Astrocyte (in vitro differentiated cells and primary cell): ENCODE results near the gene KCP. TPM values are rescaled to one million over a fixed set of nuclear protein-coding genes. Genes with fewer than 3 reads are reported as not detected.

Source experiments
- DNase-seq: peaks from one replicate; pipeline ENCODE4 v3.0.0-alpha.2; 2010; ENCODE audit warnings: low read depth
- FAIRE-seq: peaks from 2 replicates; lab custom pipeline; 2011; peaks lifted over from hg19 to GRCh38; lab: Jason Lieb, UNC
- H2AFZ ChIP-seq: 2 replicates; pipeline ENCODE4 v1.6.0; 2012; ENCODE audit warnings: low read depth, low read length, inconsistent platforms
- H3K27ac ChIP-seq: 2 replicates; pipeline ENCODE4 v1.5.1; 2011; ENCODE audit warnings: low read depth, low read length, inconsistent platforms
- H3K27me3 ChIP-seq: 2 replicates; pipeline ENCODE4 v1.6.0; 2011; ENCODE audit warnings: low read length, inconsistent platforms; ENCODE audit not compliant: insufficient read depth
- H3K36me3 ChIP-seq: 2 replicates; pipeline ENCODE4 v1.5.1; 2011; ENCODE audit warnings: low read length, inconsistent platforms; ENCODE audit not compliant: insufficient read depth
- H3K4me1 ChIP-seq: 2 replicates; pipeline ENCODE4 v1.5.1; 2011; ENCODE audit warnings: low read length, inconsistent platforms; ENCODE audit not compliant: insufficient read depth
- H3K4me2 ChIP-seq: 2 replicates; pipeline ENCODE4 v1.6.0; 2012; ENCODE audit warnings: low read length, inconsistent platforms
- H3K4me3 ChIP-seq: 2 replicates; pipeline ENCODE4 v1.5.1; 2011; ENCODE audit warnings: low read depth, mild to moderate bottlenecking, low read length, inconsistent platforms; ENCODE audit not compliant: insufficient read depth
- H3K79me2 ChIP-seq: 2 replicates; pipeline ENCODE4 v1.6.0; 2012; ENCODE audit warnings: mild to moderate bottlenecking, low read length, inconsistent platforms; ENCODE audit not compliant: insufficient read depth
- H3K9ac ChIP-seq: 2 replicates; pipeline ENCODE4 v1.6.0; 2012; ENCODE audit warnings: mild to moderate bottlenecking, low read length, inconsistent platforms
- H3K9me3 ChIP-seq: 2 replicates; pipeline ENCODE4 v1.5.1; 2012; ENCODE audit warnings: low read depth, mild to moderate bottlenecking, low read length, inconsistent platforms; ENCODE audit not compliant: insufficient read depth
- H4K20me1 ChIP-seq: 2 replicates; pipeline ENCODE4 v1.6.0; 2012; ENCODE audit warnings: low read length, inconsistent platforms; ENCODE audit not compliant: insufficient read depth
- H3K27ac Mint-ChIP-seq: one replicate; pipeline ENCODE4 v1.8.0; 2021; ENCODE audit warnings: mild to moderate bottlenecking, mixed read lengths; ENCODE audit not compliant: unreplicated experiment
- H3K27me3 Mint-ChIP-seq: one replicate; pipeline ENCODE4 v1.8.0; 2021; ENCODE audit warnings: low read depth, mixed read lengths; ENCODE audit not compliant: unreplicated experiment
- H3K36me3 Mint-ChIP-seq: one replicate; pipeline ENCODE4 v1.8.0; 2021; ENCODE audit warnings: low read depth, mixed read lengths; ENCODE audit not compliant: unreplicated experiment
- H3K4me1 Mint-ChIP-seq: one replicate; pipeline ENCODE4 v1.8.0; 2021; ENCODE audit warnings: low read depth, mixed read lengths; ENCODE audit not compliant: unreplicated experiment
- H3K4me3 Mint-ChIP-seq: one replicate; pipeline ENCODE4 v1.8.0; 2021; ENCODE audit warnings: mild to moderate bottlenecking, moderate library complexity, mixed read lengths; ENCODE audit not compliant: unreplicated experiment
- H3K9me3 Mint-ChIP-seq: one replicate; pipeline ENCODE4 v1.8.0; 2021; ENCODE audit warnings: mild to moderate bottlenecking, mixed read lengths; ENCODE audit not compliant: unreplicated experiment
- EZH2 ChIP-seq: IDR thresholded peaks from 2 replicates; pipeline ENCODE4 v1.6.1; 2012; ENCODE audit warnings: mild to moderate bottlenecking, low read length, inconsistent platforms; ENCODE audit not compliant: insufficient read depth
- total RNA-seq: library from RNA; stranded (reverse); gene quantifications from 2 replicates; pipeline ENCODE4 v1.2.1, GENCODE V29; 2021
- TF ChIP-seq, protein P1 (sequence below): IDR thresholded peaks from 2 replicates; pipeline ENCODE4 v1.5.1; 2011; ENCODE audit warnings: low read depth, mild to moderate bottlenecking, inconsistent platforms, low read length, moderate library complexity; ENCODE audit not compliant: insufficient read depth

Gene KCP
- total RNA-seq, 1 donor from 2014 or later = 0.20 TPM

- H3K4me3 Mint-ChIP-seq = peak overlapping the region; percentile 95
- H3K36me3 Mint-ChIP-seq = peaks cover 11% of the 10 kb centered on the region
- DNase-seq (peak; percentile 93), FAIRE-seq (no peak)
- H3K4me1 Mint-ChIP-seq = peaks cover 24% of the 10 kb centered on the region
- H3K27ac Mint-ChIP-seq = peak overlapping the region; percentile 91
- Histone ChIP-seq H3K4me1 (peaks cover 58% of the 10 kb centered on the region), H3K36me3 (peaks cover 20% of the 10 kb centered on the region), H2AFZ (no peak overlapping the region), H4K20me1 (peaks cover 70% of the 10 kb centered on the region), H3K79me2 (peaks cover 76% of the 10 kb centered on the region), H3K27me3 (no peaks in the 10 kb centered on the region), H3K27ac (peak overlapping the region; percentile 90), H3K4me2 (peak overlapping the region; percentile 99), H3K4me3 (peak overlapping the region; percentile 93), H3K9me3 (no peaks in the 10 kb centered on the region), H3K9ac (peak overlapping the region; percentile 93)
- H3K27me3 Mint-ChIP-seq = no peaks in the 10 kb centered on the region
- H3K9me3 Mint-ChIP-seq = no peaks in the 10 kb centered on the region
- no peak for TF ChIP-seq EZH2
- TF ChIP-seq, protein P1, sequence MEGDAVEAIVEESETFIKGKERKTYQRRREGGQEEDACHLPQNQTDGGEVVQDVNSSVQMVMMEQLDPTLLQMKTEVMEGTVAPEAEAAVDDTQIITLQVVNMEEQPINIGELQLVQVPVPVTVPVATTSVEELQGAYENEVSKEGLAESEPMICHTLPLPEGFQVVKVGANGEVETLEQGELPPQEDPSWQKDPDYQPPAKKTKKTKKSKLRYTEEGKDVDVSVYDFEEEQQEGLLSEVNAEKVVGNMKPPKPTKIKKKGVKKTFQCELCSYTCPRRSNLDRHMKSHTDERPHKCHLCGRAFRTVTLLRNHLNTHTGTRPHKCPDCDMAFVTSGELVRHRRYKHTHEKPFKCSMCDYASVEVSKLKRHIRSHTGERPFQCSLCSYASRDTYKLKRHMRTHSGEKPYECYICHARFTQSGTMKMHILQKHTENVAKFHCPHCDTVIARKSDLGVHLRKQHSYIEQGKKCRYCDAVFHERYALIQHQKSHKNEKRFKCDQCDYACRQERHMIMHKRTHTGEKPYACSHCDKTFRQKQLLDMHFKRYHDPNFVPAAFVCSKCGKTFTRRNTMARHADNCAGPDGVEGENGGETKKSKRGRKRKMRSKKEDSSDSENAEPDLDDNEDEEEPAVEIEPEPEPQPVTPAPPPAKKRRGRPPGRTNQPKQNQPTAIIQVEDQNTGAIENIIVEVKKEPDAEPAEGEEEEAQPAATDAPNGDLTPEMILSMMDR = no peak
Measured at GRCh38 chr7:128833148-128833945, 77.2 kb downstream of the KCP start.

GRCh38 chr7:128832880-128833147 lies 77.7 kb downstream of the KCP start:
- H3K27me3 Mint-ChIP-seq = no peaks in the 10 kb centered on the region
- no peaks in the 10 kb centered on the region for H3K9me3 Mint-ChIP-seq
- peak overlapping the region; percentile 12 for H3K27ac Mint-ChIP-seq
- peak overlapping the region; percentile 93 for H3K9ac ChIP-seq
- H3K4me1 ChIP-seq = peaks cover 63% of the 10 kb centered on the region
- peaks cover 64% of the 10 kb centered on the region for H4K20me1 ChIP-seq
- no peaks in the 10 kb centered on the region for H3K9me3 ChIP-seq
- peaks cover 11% of the 10 kb centered on the region for H3K36me3 Mint-ChIP-seq
- H2AFZ ChIP-seq = peak overlapping the region; percentile 2
- H3K79me2 ChIP-seq = peaks cover 71% of the 10 kb centered on the region
- peak overlapping the region; percentile 95 for H3K4me3 Mint-ChIP-seq
- DNase-seq = no peak
- no peak for FAIRE-seq
- H3K4me3 ChIP-seq = peak overlapping the region; percentile 93
- TF ChIP-seq, protein P1 = no peak
- TF ChIP-seq EZH2 = no peak
- no peaks in the 10 kb centered on the region for H3K27me3 ChIP-seq
- peaks cover 30% of the 10 kb centered on the region for H3K4me1 Mint-ChIP-seq
- H3K27ac ChIP-seq = peak overlapping the region; percentile 90
- H3K4me2 ChIP-seq = peak overlapping the region; percentile 99
- H3K36me3 ChIP-seq = peaks cover 14% of the 10 kb centered on the region
